NOMO-1 treated with DMSO at 0.1 percent for 48 hours (cell line): ENCODE data around the gene FCF1.

ENCODE experiments used
- DNase-seq: peaks from one replicate; lab custom pipeline; 2025; ENCODE audit not compliant: unreplicated experiment; lab: John Stamatoyannopoulos, UW

The FCF1 gene, protein sequence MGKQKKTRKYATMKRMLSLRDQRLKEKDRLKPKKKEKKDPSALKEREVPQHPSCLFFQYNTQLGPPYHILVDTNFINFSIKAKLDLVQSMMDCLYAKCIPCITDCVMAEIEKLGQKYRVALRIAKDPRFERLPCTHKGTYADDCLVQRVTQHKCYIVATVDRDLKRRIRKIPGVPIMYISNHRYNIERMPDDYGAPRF

DNA sequence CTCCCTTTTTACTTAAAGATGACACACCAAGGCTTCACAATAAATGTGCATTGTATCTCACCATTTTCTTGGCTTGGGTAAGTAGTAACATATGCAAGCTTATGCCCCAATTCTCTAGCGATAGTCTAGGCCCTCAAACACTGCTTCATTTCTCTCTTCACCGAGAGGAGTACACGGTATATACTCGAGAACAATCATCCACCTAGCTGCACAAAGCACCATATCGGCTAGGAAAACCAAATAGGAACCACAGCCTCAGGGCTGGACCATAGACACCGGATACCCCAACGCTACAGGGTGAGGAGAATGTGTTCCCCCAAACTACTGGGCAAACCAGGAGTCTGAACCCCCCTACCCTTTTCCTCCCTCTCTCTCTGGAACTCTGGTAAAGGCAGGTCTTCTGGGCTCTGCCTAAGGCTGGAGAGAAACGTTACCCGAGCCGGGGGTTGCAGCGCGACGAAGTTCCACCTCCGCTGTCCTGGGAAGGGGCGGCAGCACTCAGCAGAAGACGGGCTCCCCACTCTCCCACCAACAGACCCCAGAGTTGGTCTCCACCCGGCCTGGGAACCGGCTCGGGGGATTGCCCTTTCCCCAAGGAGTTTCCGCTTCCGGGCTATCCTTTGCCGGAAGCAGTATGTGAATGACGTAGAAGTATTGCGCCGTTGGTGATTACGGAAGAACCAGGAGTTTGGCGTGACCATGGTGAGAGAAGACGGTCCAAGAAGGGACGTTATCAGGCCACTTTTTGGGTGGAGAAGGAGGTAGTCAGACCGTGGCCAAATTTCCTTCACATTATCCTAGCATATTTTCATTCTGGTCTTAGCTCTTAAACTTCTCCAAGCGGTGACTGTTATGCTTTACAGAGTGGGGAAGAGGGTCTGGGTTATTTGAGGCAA, at the start of gene FCF1, which contains the start of gene AREL1:
Gene FCF1, plus strand, starts transcription at position 646 of the 896 bp plus-strand sequence. Its CDS starts 54 bp downstream, at position 700.
Gene AREL1, minus strand, starts transcription at position 582 of the 896 bp plus-strand sequence. CDS start 27,465 bp downstream, outside the sequence.
- no peak for DNase-seq

DNA sequence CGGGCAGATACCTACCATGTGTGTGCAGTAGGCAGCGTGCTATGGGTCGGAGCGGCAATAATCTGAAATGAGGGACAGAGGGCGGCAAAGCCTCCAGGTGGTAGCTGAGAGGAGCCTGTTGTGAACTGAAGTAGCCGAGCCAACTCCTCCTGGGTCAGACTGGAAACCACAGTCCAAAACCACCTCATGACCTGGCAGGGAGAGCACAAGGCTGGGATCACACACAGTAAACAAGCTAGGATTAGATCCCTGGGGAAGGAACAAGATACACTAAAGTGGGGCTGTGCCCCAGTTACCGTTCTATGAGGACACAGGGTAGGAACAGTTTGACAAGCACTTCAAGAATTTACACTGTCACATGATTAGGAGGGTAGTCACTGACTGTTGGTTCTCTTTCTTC, 49.1 kb upstream of the FCF1 start:
- DNase-seq, result no peak

DNA sequence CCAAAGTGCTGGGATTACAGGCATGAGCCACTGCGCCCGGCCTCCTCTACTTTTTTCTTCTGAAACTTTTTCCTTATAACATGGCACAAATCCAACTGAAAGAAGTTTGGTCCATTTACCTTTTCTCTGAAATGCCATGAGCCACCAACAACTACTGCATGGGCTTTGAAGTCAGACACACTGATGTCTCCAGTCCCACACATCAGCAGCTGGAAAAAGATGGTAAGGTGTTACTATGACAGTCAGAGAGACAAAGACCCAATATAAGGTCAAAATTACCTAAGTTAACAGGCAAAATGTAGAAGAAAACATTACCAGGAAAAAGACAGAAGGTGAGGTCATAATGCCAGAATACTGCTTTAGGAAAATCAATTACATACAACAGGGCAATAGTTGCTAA, 48.2 kb upstream of the FCF1 start:
- DNase-seq, result no peak

DNA sequence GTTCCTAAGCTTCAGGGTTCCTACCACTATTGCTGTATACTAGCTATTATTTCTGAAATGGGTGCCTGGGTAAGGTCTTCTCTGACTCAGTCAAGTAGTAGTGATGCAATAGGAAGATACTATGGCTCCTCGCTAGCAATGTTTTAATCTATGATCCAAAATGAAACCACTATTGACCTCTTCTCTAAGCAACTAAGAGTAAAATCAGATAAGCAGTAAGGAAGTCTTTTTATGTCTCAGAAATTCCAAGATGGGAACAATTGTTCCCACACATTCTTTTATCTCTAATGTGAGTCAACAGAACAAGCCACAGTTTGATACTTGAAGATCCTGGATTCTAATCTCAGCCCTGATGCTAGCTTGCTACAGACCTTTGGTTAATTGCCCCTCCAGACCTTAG, 45.2 kb upstream of the FCF1 start:
- DNase-seq, result no peak

DNA sequence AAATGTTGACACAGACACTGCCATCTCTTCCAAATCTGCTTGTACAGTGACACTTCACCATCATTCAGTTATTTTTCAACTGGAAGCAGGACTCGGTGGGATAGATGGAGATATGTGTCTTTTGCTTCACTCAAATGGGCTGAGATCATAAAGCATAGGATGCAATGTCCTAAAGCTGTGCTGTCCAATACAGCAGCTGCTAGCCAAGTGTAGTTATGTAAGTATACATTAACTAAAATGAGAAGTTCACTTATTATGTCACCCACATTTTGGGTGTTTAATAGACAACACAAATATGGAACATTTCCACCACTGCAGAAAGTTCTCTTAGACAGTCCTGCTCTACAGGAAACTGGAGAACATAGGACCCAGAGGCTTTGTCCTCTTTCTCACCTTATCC, 43.7 kb upstream of the FCF1 start:
- DNase-seq, result no peak

DNA sequence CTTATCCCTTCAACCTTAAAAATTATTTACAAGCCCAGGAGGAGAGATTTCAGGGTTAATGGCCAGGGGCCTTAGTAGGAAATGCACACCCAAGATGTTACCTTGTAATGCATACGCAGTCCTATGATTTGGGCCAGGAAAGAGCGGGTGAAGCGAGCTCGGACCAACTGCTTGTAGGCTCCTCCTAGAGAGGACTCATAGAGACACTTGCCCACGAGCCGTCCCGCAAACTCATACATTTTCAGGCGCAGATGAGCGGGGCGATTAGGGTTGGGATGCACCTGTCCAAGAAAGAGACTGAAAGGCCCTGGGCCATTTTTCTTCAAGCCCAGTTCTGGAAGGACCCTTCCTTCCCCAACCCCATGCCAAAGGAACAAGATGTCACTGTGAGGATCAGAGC, 43.1 kb upstream of the FCF1 start:
- DNase-seq, result no peak

DNA sequence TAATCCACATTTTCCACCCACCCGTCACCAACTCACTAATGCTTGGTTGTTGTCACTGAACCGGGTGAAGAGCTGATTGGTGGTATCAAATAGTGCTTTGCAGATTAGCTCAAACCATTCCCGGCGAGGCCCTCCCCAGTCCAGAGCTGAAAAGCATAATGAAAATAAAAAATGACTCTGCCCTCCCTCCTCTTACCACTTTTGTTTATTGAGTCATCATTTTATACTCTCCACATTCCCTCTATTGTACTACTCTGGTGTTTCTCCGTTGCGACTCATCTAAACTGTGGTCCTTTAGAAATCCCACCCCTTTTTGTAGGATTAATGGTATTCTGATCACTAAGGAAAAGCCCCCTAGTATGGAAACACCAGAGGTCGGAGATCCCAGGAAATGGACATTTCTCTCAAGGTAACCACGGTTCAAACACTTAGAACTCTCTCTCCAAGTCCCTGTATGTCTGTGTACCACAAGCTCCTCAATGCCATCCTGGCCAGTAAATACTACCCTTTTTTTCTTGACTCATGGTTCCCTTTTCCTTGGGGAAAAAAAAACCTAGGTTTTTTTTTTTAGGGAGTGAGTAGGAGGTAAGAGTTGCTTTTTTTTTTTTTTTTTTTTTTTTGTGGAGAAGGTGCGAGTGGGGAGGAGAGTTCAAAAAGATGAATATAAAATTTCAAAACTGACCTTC, 42.1 kb upstream of the FCF1 start:
- no peak for DNase-seq

DNA sequence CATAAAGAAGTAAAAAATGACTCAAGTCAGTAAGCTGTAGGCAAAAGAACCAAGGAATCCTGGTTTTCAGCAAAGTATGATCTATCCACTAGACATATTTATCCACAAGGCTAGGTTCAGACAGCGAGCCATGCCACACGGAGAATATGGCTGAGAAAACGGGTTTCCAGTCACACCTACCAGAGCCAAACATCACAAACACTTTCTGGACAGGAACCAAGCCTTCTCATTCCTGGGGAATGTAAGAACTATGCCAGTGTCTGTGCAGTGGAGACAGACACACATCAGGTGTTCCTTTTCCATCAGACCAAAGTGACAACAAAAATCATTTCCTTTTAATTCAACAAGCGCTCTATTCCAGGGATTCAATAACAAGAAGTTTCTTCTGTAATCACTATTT, 41.2 kb upstream of the FCF1 start:
- DNase-seq, result no peak

DNA sequence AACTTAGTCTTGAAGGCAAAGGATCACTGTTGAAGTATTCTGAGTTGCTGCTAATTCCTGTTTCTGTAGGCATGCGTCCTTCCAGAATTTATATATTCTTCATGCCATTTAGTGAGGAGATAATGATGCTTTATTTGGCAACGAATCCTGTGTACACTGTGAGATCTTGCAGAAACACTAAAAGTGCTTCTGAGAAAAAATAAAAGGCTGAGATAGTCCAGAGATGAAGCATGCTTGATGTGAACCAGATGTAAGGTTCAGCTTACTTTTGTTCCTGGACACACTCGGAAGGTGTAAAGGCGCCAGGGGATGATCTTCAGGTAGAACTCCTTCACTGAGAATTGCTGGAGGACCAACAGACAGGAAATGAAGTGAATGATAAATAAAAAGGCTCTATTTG, 39.2 kb upstream of the FCF1 start:
- DNase-seq, result no peak

DNA sequence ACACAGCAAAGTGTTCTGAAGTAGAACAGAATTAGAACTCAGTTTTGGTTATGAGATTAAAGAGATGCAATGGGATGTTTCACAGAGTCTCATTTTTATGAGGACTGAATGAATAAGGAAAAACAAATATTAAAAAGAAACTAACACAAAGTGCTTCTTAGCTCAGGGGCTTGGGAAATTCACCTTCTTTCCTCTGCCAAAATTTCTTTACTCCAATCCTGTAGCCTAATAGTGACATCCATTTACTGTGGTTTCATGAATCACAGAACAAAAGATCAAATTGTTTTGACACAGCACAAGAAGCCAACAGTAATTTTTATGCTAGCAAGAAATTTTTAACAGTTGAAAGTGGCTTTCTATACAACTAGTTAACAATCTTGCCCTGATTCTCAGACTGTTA, 37.7 kb upstream of the FCF1 start:
- DNase-seq, result no peak

DNA sequence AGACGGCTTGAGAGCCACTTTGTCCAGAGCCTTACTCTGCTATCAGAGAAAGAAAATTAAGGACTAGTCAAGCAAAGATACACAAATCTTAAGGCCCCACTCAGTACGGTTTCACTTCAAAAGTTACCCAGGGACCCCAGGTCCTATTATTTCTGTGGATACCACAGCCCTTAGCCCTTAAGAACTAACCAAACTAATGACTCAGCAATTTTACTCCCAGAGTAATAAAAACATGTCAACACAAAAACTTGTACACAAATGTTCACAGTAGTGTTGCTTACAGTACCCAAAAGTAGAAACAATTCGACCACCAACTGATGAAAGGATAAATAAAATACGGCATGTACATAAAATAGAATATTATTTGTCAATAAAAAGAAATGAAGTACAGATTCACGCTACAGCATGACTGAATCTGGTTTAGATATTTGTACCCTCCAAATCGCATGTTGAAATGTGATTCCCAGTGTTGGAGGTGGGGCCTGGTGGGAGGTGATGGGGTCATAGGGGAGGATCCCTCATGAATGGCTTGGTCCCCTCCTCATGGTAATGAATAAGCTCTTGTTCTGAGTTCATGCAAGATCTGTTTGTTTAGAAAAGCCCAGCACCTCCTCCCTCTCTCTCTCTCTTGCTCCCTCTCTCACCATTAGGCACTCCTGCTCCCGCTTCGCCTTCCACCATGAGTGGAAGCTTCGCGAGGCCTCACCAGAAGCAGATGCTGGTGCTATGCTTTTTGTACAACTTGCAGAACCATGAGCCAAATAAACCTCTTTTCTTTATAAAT, 30.6 kb upstream of the FCF1 start:
- no peak for DNase-seq

DNA sequence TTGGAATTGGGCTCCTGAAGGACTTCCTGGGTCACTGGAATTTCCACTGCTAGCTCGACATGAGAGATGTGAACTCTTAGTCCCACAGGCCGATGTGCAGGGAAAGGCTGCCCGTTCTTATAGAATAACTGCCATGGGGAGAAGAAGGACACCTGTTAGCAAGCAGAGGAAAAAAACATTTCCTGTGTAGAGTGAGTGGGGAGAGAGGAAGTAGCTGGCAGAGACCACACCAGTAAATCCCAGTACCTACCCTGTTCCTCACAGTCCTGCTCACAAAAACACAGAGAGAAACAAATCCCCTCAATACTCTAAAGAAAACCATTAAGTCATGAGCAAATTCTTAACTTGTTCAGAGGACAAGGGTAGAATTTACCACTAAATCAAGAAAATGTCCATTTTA, 29.5 kb upstream of the FCF1 start:
- no peak for DNase-seq

DNA sequence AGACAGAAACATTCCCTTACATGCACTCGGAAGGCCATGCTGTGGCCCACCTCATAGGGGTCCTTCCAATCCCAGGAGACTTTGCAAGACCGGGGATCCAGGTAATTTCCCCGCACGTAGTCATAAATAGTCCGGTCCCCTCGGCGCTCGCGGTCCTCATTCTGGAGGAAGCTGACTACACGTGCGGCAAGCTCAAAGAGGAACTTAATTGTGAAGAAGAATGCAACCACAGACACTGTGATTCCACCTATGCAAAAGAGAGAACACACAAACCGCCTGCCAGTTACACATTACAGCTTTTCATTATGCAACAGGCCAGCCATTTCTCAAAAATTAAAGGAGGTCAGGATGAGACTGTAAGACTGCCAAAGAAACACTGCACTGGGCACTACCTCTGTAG, 28.5 kb upstream of the FCF1 start:
- DNase-seq, result peak; percentile 89

DNA sequence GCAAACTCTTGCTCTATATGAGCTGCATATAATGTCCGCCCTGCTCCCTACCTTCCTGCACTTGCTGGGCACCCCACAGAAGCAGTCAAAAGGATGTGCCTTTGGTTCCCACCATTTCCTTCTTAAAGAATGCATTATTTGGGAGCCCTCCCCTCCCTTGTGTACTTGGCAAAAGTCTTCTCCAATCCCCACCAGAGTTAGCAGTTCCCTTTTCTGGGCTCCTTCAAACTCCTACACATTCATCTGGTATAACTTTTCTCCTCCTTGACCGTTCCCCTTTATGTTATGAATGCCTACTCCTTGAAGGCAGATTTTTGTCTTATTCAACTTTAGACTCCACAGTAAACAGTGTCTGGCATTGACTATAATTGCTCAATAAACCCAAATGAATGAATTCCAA, 27.9 kb upstream of the FCF1 start:
- peak; percentile 26 for DNase-seq

DNA sequence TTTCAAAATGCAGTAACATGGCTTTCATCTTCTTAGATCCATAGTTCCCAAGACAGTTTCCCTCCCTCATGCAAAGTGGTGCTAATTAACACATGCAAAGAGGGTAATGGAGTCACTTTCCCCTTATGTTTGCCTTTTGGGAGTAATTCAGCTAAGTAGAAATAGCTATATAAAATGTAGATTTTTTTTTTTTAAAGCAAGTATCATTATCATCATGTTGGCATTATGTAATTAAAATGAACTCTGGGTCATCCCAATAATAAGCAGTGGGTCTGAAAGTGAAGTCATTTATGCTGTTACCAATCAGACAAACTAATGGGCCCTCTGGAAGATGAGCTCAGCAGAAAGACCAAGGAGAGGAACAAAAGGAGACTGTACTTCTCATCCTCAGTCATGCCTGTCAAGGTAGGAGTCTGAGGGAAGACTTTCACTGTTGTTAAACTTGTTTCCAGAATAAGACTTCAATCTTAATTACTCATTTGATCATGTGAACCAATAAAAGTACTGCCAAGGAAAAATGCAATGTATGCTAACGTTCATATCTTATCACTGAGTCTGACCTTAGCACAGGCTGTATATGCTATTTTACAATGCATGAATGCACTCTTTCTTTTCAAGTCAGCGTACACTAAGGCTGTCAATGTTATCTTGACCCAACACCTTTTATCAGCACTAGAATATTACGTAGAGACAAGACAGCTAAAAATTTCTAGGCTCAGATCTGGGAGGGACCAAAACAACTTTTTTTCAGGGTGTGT, 26.8 kb upstream of the FCF1 start:
- DNase-seq, result no peak

DNA sequence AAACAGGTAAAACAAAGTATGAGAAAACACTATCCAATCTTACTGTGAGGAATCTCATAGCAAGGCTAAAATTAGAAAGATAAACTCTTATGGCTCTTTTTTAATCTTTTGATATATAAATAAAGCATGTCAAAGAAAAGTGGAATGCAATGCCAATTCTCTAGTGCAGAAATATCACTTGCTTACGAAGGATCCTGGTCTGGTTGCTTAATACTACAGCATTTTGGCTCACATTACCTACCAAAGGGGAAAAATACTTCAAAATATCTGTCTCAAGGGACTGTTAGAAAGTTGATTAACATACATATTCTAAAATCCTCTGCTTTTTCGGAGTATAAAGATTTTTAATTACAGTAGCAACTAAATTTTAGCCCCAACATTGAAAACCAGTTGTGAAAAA, 21.5 kb upstream of the FCF1 start:
- DNase-seq, result no peak

DNA sequence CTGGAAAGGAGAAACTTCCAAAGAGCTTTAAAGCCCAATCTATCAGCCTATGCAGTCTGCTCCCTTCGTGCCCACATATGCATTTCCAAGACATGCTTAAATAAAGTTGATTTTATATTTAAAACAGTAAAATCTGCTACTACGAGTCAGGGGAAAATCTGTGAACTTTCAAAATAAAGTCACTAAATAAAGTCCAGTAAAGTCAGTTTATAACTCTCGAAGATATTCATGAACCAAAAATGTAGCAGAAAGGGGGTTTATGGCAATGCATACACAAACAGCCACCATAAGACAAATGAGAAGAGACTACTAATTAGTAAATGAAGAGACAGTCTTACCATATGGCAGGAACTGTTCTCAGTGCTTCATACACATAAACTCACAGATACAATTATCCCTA, 19.8 kb upstream of the FCF1 start:
- DNase-seq, result no peak

DNA sequence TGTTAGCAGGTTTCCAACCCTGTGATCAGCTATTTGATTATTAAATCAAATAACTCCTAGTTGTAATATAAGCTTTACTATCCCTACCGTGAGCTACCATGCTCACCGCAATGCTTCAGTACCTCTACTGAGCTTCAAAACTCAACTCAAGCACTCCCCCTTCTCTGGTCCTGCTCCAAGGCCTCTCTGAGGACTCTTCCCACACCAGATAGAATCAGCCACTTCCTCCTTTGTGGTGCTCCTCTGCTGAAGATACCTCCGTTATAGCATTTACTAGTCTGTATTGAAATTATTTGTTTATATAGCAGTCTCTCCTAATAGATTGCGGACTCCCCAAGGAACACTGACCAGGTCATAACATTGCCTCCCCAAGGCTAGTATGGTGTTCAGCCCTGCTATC, 17.5 kb upstream of the FCF1 start:
- DNase-seq, result no peak

DNA sequence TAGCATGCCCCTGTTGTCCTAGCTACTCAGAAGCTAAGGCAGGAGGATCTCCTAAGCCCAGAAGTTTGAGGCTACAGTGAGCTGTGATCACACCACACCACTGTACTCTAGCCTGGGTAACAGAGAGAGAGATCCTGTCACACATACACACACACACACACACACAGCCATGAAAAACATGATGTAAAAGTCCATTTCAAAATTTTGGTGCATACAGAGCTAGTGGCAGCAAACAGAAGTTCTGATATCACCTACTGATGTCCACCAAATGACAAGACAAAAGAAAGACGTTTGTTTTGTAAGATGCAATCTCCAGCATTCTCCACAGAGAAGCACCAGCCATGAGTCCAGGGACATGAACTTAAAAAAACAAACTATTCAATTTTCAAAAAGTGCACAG, 15.9 kb upstream of the FCF1 start:
- DNase-seq, result no peak

DNA sequence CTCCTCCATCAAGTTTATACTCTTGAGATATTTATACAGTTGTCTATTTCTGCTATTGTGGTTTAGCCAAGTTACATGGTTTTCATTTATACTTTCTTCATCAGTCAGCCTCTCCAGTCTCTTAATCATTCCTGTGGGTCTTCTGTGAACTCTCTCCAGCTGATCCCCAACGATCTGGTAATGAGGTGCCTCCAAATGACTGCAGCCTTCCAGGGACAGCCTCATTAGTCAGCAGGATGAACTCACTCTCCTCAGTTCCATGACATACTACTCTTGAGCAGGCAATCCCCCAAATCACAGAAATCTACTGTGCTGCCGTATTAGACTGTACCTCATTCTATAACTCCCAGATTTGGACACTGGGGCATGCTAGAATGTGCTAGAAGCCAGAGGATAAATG, 15.4 kb upstream of the FCF1 start:
- DNase-seq, result no peak
